DND-41 (cell line): ENCODE data around the gene RBM39.

Experiments used
- EZH2 ChIP-seq: IDR thresholded peaks from 3 replicates; pipeline ENCODE4 v1.6.1; 2012; ENCODE audit warnings: borderline replicate concordance, low read depth, mild to moderate bottlenecking, moderate library complexity, low read length, inconsistent platforms; ENCODE audit not compliant: severe bottlenecking
- TF ChIP-seq, protein P1 (sequence below): IDR thresholded peaks from 2 replicates; pipeline ENCODE4 v1.5.1; 2012; ENCODE audit warnings: borderline replicate concordance, low read length, moderate library complexity, mild to moderate bottlenecking; ENCODE audit not compliant: poor library complexity, severe bottlenecking; ENCODE audit errors: extremely low read depth

DNA sequence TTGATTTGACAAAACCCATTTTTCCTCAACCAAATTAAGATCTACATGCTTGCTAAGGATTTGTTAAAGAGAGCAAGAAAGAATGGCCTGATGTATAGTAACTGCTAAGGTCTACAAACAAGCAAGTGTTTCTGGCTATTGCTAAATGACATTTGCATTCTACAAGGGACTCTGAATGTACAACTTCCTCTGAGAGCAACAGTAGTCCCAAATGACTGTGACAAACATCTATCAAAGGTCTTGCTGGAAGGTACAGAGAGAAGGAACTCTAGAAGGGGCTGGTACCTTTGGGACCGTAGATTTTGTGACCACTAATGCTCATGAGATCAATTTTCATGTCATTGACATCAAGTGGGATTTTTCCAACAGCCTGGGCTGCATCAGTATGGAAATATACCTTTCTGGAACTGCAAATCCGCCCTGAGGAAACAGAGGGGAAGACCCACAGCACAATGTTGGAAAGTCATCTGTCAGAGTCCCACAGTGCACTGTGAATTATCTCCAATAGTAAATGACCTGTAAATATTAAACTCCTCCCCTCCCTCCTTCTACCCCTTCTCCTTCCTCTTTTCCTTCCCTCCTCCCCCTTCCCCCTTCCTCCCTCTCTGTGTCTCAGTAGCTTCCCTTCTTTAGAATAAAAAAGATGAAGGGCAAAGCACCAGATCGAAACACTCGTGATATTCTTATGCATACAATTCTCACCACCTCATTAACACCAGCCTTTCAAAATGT is 61.4 kb downstream of the RBM39 start:
- TF ChIP-seq, protein P1, sequence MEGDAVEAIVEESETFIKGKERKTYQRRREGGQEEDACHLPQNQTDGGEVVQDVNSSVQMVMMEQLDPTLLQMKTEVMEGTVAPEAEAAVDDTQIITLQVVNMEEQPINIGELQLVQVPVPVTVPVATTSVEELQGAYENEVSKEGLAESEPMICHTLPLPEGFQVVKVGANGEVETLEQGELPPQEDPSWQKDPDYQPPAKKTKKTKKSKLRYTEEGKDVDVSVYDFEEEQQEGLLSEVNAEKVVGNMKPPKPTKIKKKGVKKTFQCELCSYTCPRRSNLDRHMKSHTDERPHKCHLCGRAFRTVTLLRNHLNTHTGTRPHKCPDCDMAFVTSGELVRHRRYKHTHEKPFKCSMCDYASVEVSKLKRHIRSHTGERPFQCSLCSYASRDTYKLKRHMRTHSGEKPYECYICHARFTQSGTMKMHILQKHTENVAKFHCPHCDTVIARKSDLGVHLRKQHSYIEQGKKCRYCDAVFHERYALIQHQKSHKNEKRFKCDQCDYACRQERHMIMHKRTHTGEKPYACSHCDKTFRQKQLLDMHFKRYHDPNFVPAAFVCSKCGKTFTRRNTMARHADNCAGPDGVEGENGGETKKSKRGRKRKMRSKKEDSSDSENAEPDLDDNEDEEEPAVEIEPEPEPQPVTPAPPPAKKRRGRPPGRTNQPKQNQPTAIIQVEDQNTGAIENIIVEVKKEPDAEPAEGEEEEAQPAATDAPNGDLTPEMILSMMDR, result no peak
- TF ChIP-seq EZH2, result no peak
